NCI-H1417 treated with DMSO at 0.1 percent for 48 hours (cell line): ENCODE data around the gene FBXW11.

Experiments used
- DNase-seq: peaks from one replicate; lab custom pipeline; 2025; lab: John Stamatoyannopoulos, UW

FBXW11 gene

DNA sequence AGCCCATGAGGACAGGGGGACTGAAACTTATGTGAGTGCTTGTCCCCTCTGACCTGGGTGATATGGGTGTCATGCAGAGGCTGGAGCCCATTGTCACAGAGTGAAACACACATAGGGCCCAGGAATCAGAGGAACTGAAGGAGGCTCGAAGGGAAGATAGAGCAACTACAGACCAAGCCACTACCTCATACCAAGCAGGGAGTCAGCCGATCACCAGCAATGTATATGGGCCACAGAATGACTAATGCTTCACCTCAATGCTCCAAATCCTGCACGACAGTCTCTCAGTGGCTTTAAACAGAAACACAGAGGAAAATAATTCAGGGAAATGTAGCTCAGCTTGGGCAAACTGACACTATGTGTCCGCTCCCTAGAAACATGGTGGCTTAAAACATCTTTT lies 8.9 kb upstream of the FBXW11 start:
- no peak for DNase-seq

DNA sequence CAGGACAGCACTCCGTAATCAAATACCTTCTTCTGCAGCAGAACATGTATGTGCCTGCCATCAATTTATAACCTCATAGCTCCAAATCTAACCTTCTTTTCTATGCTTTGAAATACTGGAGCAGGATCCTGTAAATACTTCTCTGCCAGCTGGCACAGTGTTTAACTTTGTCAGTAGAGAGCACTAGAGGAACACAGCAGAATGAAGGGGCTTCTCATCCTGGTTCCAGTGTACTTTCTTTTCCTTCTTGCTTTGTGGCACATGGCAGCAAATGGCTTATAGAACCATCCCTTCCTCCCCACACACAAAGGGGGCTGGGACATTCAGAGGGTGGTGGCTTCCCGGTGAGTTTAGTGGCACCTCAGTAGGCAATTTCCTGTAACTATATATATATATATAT lies 3.8 kb upstream of the FBXW11 start:
- DNase-seq = no peak

DNA sequence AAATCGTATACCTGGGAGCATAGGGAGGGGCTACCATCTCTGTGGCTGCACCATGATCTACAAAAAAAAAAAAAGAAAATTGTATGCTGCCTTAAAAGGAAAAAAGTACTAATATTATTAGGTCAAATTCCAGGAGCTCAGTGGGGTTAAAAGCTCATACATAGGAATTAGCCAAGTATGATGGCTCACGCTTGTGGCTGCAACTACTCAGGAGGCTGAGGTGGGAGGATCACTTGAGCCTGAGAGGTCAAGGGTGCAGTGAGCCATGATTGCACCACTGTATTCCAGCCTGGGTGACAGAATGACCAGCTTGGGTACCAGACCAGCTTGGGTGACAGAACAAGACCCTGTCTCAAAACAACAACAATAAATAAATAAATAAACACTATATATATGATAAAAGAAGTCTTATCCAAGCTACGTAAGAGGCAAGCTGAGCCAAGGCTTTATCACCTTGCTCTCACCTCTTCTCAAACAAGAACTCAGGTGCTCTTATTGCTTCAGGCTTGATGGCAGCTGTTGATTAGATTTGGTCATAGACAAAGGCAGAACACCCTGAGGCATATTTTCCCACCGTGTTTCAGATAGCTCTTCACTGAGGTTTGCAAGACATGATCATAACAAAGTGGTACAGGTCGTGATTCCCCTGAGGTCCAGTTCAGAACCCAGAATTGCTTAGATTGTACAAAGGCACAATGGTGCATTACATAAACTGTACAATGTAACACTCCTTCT lies 3.3 kb upstream of the FBXW11 start:
- no peak for DNase-seq

DNA sequence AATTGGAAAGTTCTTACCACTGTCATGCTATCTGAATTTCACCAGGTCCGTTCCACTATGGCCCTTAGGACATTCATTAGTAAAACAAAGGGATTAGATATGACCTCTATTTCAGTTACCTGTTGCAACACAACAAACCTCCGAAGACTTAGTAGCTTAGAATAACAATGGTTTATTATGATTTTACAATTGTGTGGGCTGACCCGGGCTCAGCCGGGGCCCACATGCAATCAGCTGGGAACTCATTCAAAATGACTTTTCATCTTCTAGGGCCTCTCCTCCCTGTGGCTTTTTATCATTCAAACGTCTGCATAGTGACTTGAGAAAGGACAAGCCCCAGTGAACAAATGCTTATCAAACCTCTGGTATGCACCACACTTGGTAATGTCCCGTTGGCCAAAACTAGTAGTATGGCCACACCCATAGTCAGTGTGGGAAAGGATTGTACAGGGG lies 2.3 kb upstream of the FBXW11 start:
- no peak for DNase-seq

DNA sequence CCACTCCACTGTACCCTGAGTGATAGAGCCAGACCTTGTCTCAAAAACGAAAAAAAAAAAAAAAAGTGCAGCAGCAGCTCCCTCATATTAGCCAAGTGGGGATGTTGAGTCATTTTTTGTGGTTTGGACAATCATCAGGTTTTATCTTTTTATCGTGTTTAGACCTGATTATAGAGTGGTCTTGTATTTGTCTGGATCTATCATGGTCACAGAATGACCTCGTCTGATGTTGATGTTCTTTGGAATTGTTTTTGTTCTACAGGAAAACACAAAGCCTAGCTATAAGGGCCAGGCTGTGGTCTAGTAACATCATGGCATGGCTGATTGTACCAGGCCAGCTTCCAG lies 1.6 kb upstream of the FBXW11 start:
- no peak for DNase-seq

DNA sequence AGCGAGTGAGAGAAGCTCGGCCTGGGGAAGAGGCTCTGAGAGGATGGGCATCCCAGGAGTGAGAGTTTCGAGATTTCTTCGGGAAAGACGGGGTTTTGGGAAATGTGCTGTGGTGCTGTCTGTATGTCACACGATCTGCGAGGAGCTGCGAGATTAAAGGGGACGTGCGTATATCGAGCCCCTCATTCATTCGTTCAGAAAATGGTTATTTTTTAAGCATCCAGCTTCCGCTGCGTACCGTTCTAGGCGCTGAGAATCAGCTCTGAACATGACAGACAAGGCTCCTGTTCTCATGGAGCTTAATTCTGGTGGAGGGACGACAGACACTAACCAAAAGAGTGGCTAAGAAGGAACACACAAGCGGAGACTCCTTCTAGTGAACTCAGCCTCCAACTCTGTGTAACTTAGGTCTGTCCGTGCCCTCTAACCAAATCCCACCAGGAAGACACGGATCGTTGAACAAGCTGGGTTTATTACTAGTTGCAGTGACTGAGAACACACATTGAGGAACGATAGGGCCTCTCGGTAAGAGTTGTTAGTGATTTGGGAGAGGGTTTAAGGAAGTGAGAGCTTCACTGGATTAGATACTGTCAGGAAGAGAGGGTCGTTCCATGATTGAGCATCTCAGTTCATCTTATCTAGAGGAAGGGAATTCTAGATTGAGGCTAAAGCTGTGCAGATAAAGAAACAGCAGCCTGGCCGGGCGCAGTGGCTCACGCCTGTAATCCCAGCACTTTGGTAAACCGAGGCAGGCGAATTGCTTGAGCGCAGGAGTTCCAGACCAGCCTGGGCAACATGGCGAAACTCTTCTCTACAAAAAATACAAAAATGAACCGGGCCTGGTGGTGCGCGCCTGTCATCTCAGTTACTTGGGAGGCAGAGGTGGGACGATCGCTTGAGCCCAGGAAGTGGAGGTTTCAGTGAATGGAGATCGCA lies 1.0 kb upstream of the FBXW11 start:
- no peak for DNase-seq

DNA sequence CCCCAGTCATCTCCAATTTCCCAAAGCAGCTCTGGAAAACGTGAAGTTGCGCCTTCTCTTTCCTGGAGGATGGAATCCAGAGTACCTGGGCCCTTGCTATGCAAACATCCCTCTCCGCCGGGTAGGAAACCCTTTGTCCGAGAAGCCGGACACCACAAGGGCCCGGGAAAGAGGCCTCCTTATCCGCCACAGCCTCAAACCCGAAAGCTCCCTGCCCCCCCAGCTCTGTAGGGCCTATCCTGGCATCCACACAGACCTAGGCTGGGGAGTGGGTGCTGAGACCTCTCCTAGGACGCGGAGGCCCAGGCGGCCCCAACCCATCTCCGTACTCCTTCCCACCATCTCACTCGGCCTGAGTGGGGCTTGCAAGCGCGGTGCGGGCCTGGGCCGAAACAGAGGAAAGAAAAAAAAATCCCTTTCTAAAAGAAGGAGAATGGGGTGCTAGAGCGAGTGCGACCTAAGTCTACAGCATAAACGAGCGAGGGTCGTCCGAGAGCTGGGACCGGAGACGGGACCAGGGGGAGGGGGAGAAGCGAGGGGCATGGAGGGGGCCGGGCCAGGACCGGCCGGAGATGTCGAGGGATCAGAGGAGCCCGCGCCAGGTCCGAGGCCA lies 624 bp downstream of the FBXW11 start:
- DNase-seq = no peak

DNA sequence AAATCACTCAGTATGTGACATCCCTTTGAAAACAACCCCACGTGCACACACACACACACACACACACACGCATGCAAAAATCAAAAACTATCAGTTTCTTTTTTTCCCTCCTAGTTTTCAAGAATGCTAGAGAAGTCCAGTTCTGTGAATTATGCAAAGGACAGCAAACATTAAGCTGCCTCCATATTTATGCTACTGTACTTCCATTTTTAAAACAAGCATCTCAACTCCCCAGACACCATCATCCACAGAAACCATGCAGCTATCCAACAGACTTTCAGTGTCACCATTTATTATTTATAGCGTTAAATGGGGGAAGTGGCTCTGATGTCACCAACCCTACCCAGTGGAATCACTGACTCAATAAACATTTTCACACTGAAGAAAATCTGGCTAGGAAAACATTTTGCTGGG lies 1.6 kb downstream of the FBXW11 start:
- no peak for DNase-seq

DNA sequence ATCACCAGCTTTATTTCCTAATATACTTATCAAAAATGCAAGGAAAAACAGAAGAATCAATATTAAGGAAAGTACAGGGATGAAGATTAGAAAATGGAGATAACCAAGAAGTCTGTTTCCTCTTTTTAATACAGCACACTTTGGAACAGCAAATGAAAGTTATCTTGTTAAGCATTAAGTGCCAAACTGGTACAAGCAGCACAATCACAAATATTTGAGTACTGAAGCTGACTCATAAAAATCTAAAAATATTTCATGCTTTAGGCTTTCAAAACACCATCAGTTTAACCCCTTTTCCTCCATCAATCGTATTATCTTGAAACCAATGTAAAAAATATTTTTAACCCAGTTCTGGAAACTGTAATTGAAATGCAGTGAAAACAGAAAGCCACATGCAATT lies 2.7 kb downstream of the FBXW11 start:
- DNase-seq = no peak

DNA sequence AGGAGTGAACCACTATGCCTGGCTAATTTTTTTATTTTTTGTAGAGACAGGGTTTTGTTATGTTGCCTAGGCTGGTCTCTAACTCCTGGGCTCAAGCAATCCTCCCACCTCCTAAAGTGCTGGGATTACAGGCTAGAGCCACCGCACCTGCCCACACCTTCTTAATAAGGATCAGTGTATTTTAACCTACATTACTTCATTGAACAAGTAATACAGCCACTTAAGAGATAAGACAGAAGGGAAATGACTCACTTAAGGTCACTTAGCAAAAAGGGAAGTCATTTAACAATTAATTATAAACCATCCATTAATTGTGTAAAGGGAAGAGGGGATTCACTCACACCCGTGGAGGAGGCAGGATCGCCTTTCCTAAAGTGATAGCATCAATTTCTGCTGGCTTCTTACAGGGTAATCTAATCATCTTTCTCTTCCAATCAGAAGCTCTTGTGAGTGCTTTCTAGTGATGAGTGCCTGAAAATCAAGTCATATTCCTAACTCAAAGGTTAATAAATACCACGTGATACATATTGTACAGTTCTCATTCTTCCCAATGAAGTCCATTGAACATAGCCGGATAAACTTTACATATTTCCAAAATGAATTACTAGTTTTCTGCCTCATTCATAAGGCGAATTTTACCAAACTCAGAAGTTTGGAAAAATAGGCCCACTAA lies 3.5 kb downstream of the FBXW11 start:
- no peak for DNase-seq

DNA sequence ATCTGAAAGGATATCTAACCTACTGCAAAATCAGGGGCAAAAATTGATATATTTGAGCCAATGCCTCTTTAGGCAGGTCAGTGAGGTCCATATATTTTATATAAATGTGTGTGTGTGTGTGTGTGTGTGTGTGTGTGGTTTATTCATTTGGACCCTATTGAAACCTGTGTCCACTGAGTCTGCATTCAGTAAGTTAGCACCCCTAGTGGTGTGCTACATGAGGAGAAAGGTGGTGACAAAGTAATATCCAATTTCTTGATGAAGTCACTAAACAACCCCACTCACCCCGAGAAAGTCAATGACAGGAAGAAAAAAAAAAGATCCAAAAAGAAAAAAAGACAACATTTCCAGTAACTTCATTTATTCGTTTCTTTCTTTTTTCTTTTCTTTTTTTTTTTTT lies 4.1 kb downstream of the FBXW11 start:
- no peak for DNase-seq

DNA sequence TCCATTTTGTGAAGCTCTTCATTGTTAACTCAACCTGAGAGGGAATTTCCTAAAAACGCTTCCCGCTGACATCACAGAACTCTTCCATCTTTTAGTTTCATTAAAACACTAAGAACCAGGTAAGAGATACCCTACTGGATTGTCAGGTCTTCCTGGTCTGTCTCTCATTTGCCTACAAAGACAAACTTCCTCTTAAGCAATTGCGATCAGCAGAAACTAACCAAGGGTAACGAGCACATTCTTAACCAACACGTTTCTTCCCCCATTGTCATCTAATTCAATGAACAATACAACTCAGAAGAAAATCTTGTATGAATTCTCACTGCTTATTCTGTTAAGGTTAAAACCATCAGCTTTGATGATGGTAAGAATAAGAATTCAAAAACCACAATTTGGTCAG lies 6.6 kb downstream of the FBXW11 start:
- no peak for DNase-seq

DNA sequence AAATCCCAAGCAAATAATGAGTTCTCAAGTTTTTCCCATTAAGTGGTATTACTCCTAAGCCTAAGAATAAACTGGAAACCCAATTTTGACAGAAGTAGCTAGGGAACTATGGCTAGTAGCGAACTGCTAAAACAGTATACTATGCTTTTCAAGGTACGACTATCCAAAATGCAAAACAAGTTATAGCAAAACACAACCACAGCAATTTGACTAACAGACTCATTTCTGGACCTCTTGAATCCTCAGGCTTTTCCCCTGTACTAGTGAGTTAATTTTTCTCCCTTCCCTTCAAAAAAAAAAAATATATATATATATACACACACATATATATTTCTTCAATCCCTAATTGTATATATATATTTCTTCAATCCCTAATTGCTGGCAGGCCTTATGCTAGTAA lies 7.3 kb downstream of the FBXW11 start:
- no peak for DNase-seq

DNA sequence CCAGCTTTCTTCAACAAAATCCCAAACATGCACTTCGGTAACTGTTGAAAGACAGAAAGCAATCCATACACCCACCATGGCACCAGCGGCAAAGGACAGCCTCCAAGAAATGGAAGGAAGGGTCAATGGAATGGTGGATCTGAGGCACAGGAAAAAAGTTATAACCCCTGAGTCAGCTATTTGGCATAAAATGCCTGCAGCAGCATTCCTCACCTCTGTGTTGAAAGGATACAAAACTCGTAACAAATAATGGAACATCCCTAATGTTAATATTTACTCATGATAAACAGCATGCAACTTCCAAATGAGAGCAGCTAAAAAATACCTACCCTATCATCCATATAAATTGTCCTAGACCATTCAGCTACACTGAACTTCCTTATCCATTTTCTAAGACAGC lies 9.4 kb downstream of the FBXW11 start:
- no peak for DNase-seq

DNA sequence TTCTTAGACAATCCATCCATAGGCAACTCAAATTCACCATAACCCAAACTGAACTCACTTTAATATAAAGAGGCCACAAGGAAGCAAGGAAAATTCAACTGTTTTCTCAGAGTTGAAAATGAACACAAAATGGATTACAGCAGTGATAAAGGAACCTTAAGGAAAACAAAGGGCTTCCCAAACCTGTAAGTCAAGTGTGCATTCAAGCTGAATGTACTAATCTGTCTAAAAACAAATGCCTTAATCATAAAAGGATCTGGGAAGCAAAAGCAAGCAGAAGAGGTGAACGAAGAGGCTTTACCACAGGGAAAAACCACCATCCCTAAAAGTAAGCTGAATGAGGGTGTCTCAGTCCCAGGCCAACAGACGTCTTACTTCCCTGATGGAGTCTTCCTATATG lies 13.6 kb downstream of the FBXW11 start:
- DNase-seq = no peak

DNA sequence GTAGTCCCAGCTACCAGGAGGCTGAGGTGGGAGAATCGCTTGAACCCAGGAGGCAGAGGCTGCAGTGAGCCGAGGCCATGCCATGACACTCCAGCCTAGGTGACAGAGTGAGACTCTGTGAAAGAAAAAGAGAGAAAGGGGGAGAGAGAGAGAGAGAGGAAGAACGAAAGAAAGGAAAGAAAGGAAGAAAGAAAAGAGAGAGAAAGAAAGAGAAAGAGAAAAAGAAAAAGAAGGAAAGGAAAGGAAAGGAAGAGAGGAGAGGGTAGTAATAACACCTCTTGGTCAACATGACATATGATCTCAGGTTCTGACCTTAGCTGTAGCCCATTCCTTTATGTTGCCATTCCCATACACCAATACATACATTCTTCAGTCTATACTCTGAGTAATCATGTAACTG lies 14.1 kb downstream of the FBXW11 start:
- DNase-seq = no peak

DNA sequence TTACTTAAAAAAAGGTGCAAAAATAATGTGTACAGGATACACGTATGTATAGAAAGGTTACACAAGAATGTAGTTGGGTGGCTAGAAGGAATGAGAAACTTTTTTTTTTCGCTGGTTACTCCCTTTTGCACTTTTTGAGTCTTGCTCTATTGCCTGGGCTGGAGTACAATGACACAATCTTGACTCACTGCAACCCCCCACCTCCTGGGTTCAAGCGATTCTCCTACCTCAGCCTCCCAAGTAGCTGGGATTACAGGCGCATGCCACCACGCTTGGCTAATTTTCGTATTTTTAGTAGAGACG lies 15.8 kb downstream of the FBXW11 start:
- no peak for DNase-seq

DNA sequence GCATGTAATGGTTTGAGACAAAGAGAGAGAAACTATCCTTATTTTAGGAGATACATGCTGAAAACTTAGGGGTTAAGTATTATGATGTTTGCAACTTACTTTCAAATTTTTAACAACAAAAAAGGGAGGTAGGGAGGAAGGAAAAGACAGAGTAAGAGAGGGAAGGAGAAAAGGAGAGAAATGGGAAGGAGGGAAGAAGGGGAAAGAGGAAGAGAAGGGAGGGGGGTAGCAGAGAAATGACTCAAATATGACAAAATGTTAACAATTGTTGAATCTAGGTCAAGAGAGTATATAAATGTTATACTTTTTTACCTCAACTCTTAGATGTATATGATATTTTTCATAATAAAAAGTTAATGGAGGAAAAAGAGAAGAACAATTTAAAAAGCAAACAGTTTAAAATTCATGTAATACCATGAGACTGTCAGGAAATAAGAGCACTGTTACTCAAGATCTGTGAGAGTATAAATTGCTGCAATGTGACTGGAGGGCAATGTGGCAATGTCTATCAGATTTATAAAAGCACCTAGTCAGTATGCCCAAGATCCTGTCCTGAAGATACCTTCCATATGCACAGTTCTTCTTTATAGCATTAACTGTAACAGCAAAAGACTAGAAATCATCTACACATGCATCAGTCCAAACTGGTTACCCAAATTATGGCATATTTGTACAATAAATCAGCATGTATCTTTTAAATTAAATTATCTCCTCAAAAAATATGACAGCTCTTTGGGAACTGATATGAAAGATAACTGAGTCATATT lies 16.3 kb downstream of the FBXW11 start:
- DNase-seq = no peak

DNA sequence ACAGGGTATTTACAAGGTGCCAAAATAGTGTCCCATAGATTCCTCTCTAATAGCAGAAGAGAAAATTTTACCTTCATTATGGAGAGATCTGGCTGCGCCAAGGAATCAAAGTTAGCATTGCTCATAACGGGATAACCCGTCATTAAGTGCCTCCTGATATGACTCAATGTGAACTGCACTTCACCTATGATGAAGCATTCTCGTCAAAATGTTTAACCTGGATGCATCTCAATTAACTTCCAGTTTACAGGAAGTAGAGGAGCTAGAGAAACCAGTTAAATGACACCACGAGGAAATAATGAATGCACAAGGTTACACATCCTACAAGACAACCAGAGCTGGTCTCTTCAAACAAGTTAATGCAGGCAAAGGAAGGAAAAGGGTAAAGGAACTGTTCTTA lies 17.2 kb downstream of the FBXW11 start:
- no peak for DNase-seq

DNA sequence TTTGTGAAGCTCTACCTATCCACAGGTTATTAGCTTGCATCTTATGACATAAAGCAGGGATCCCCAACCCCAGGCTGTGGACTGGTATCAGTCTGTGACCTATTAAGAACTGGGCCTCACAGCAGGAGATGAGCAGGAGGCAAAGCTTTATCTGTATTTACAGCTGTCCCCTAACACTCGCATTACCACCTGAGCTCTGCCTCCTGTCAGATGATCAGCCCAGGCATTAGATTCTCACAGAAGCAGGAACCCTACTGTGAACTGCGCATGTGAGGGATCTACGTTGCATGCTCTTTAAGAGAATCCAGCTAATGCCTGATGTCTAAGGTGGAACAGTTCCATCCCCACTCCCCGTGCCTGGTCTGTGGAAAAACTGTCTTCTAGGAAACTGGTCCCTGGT lies 19.7 kb downstream of the FBXW11 start:
- DNase-seq = no peak

DNA sequence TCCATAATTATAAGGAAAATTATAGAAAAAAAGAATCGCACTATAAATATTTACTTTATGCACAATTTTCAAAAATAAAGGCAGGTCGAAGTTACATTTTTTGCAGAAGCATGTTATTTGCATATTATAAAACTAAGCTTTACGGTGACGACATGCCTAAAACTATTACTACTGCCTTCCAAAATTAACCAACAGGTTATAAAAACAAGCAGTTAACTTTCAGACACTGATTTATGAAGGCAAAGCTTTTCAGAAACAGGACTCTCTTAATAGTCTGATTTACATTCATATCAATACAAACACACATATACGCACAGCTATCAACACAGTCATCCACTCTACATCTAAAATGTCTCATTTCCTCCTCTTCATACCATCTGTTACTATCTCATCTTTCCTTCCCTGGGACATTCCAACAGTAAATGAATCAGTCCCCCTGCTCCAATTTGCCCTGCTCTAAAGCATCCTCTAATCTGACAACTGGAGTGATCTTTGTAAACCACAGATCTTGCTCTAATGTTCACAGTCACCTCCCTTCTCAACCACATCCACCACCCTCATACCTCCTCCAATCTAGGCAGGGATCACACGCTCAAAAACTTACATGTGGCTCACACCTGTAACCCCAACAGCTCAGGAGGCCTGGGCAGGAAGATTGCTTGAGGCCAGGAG lies 21.6 kb downstream of the FBXW11 start:
- DNase-seq = no peak
